ENCODE data around the gene TMLHE. TPM values are rescaled to one million over a fixed set of nuclear protein-coding genes. Genes with fewer than 3 reads are reported as not detected.
"Not testable (repeated sequence)": the region's sequence is repeated elsewhere in the genome, so short reads cannot be mapped to it uniquely, and the experiment has no call there.

The TMLHE gene
- total RNA-seq, 1 donor from 2014 or later = 6.9 TPM

GRCh38 chrX:155514225-155514624, 98.5 kb downstream of the TMLHE start:
- DNase-seq (ENCODE audit: low read depth) = no peak
- no peak for TF ChIP-seq CTCF (IDR thresholded peaks at IDR 0.05; ENCODE audit: insufficient read depth, low read length, poor library complexity, severe bottlenecking)
- Histone ChIP-seq H3K4me3 (ENCODE audit: low read depth, low read length) (no peak overlapping the region), H3K27me3 (ENCODE audit: control insufficient read depth, insufficient read depth, low read length) (no peaks in the 10 kb centered on the region), H3K36me3 (ENCODE audit: control insufficient read depth, insufficient read depth, low read length) (no peaks in the 10 kb centered on the region)

DNA sequence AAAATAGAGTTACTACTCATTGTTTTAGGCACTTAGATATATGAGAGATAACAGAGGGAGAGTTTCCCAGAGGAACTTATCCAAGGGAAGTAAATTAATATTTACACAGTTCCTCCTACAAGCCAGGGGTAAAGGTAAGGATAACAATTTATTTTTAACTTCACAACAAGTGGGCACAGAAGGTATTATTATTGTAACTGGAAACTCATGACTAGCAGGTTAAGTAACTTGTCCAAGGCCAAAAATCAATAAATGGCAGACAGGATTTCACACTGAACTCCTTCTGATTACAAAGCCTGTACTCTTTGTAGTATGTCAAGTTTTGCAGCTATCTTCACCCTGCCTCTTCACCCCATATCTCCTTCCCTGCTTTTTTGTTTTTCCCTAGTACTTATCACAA, 107.5 kb downstream of the TMLHE start:
- no peak for TF ChIP-seq CTCF (IDR thresholded peaks at IDR 0.05; ENCODE audit: insufficient read depth, low read length, poor library complexity, severe bottlenecking)
- no peak for DNase-seq (ENCODE audit: low read depth)
- H3K27me3 ChIP-seq (ENCODE audit: control insufficient read depth, insufficient read depth, low read length) = no peaks in the 10 kb centered on the region
- H3K4me3 ChIP-seq (ENCODE audit: low read depth, low read length) = no peak overlapping the region
- no peaks in the 10 kb centered on the region for H3K36me3 ChIP-seq (ENCODE audit: control insufficient read depth, insufficient read depth, low read length)

DNA sequence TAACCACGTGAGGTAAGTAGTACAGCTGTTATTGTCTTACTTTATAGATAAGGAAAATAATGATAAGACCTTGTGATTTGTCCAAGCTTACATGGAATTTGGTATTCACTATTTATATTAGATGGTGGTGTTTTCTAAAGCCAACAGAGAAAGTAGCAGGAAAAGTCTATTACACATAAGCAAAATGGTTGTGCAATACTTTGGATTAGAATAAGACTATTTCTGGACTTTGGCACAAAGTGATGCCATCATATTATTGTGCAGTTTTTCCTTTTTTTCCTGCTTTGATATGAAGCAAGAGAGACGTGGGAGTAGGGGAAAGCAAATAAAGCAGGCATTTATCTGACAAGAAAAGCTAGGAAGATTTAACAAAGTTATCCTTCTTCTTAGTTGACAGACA, 117.6 kb downstream of the TMLHE start:
- H3K36me3 ChIP-seq (ENCODE audit: control insufficient read depth, insufficient read depth, low read length); H3K4me3 ChIP-seq (ENCODE audit: low read depth, low read length); H3K27me3 ChIP-seq (ENCODE audit: control insufficient read depth, insufficient read depth, low read length); DNase-seq (ENCODE audit: low read depth): not testable (repeated sequence)

DNA sequence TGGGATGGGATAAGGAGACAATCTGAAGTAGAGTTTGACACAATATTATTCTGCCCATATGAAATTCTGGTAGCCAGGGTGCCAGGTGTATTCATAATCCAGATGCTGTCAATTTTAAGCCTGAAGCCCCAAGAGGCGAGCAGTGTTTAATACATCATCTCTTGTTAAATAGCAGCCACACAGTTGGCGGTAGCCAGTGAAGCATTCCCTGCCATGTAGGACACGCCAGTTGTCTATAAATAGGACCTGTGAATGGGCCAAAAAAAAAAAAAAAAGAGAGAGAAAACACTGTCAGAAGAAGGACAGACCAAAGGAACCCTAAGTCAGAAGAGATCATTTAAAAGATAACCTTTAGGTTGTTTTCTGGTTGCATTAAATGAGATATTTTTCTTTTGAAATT, 121.3 kb downstream of the TMLHE start:
- not testable (repeated sequence) for H3K36me3 ChIP-seq (ENCODE audit: control insufficient read depth, insufficient read depth, low read length); H3K27me3 ChIP-seq (ENCODE audit: control insufficient read depth, insufficient read depth, low read length); H3K4me3 ChIP-seq (ENCODE audit: low read depth, low read length); DNase-seq (ENCODE audit: low read depth)

- H3K27me3 ChIP-seq (ENCODE audit: control insufficient read depth, insufficient read depth, low read length); H3K36me3 ChIP-seq (ENCODE audit: control insufficient read depth, insufficient read depth, low read length); DNase-seq (ENCODE audit: low read depth); H3K4me3 ChIP-seq (ENCODE audit: low read depth, low read length): not testable (repeated sequence)
Observed at GRCh38 chrX:155477136-155477535, 135.6 kb downstream of the TMLHE start.

DNA sequence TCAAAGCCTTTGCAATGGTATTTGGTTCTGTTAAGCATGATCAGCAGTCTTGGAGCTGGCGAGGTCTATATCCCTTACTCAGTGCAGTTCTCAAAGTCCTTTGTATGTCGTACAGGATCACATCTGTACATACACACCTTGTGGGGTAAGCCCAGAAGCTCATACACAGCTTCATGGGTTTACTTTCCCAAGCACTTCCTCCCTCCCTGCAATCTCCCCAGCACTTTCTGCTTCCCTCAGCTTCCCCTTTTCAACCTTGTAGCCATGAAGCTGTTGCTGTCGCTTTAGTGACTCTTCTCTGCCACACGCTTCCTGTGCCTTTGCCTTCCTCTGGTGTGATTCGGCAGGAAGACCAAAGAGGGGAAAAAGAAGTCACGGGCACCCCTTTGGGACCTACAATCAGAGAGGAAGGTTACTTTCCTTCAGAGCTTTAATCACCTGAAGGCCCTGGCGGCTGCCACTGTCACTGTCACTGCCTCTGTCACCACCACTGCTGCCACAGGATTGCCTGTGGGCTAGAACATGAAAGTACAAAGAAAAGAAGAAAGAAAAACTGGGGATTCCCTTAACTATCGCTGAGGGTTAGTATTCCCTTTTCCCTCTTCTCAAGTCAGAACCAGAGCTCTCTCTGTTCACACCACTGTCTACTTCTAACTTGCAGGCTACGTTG, 146.3 kb downstream of the TMLHE start:
- H3K27me3 ChIP-seq (ENCODE audit: control insufficient read depth, insufficient read depth, low read length); DNase-seq (ENCODE audit: low read depth); H3K4me3 ChIP-seq (ENCODE audit: low read depth, low read length); H3K36me3 ChIP-seq (ENCODE audit: control insufficient read depth, insufficient read depth, low read length): not testable (repeated sequence)

- not testable (repeated sequence) for H3K27me3 ChIP-seq (ENCODE audit: control insufficient read depth, insufficient read depth, low read length); DNase-seq (ENCODE audit: low read depth)
Observed at GRCh38 chrX:155460501-155460900, 152.3 kb downstream of the TMLHE start.

GRCh38 chrX:155458471-155458870, 154.3 kb downstream of the TMLHE start, which contains the start of gene F8A3:
Gene F8A3, minus strand, starts transcription at chrX:155458620. Its CDS starts 20 bp downstream, at chrX:155458600.
- not testable (repeated sequence) for H3K4me3 ChIP-seq (ENCODE audit: low read depth, low read length); H3K27me3 ChIP-seq (ENCODE audit: control insufficient read depth, insufficient read depth, low read length); H3K36me3 ChIP-seq (ENCODE audit: control insufficient read depth, insufficient read depth, low read length); DNase-seq (ENCODE audit: low read depth)

More at GRCh38 chrX:155460501-155460900, 152.3 kb downstream of the TMLHE start:
- not testable (repeated sequence) for H3K4me3 ChIP-seq (ENCODE audit: low read depth, low read length); H3K36me3 ChIP-seq (ENCODE audit: control insufficient read depth, insufficient read depth, low read length)

DNA sequence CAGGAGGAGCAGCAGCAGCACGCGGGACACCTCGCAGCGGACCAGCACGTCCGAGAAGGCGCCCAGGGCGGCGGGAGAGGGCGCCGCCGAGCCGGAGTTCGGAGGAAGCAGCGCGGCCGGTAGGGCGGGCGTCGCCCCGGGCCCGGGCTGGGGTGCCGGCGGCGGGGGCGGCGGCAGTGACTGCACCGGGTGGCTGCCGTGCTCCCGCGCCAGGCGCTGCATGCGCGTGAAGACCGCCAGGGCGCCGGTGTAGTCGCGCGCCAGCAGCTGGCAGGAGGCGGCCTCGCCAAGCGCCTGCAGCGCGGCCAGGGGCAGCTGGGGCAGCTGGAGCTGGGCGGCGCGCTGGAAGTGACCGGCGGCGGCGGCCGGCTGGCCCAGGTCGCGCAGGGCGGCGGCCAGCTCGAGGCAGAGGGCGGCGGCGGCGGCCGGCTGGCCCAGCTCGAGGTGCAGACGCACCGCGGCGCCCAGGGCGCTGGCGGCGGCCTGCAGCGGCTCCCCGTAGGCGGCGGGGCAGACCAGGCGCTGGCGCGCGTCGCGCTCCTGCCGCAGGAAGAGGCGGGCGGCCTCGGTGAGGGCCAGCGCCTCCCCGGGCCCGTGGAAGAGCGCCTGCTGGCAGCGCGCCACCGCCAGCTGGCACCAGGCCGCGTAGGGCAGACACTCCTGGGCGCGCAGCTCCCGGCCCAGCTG, 154.8 kb downstream of the TMLHE start:
- H3K4me3 ChIP-seq (ENCODE audit: low read depth, low read length); DNase-seq (ENCODE audit: low read depth); H3K36me3 ChIP-seq (ENCODE audit: control insufficient read depth, insufficient read depth, low read length); H3K27me3 ChIP-seq (ENCODE audit: control insufficient read depth, insufficient read depth, low read length): not testable (repeated sequence)
